Gastrocnemius medialis (tissue), 4 donors: ENCODE results near the gene METTL17. TPM values are rescaled to one million over a fixed set of nuclear protein-coding genes. Genes with fewer than 3 reads are reported as not detected.

Experiments
- ATAC-seq, 2 donors: fragments of 150-250 bp; one replicate each; pipeline ENCODE4 v1.9.1; 2016
- DNase-seq, 2 donors: peaks; one replicate each; pipeline ENCODE4 v3.0.0-alpha.2; 2019
- H3K27ac ChIP-seq, 4 donors: fragments of 200-600 bp; sonication (generic); 1 replicate in 1 of 4; 2 replicates in 3 of 4; pipeline ENCODE4 v1.5.1; 2016 to 2018; ENCODE audit warnings: mild to moderate bottlenecking in 2 of 4, moderate library complexity in 1 of 4
- H3K27me3 ChIP-seq, 3 donors: fragments of 200-600 bp; sonication (generic) in 2 of 3; 1 replicate in 1 of 3; 2 replicates in 2 of 3; pipeline versions ENCODE4 v1.5.1 to v1.6.0; 2016 to 2019; ENCODE audit warnings: mild to moderate bottlenecking in 1 of 3, moderate library complexity in 1 of 3
- H3K36me3 ChIP-seq, 2 donors: fragments of 200-600 bp; sonication (generic) in 1 of 2; one replicate each; pipeline ENCODE4 v1.5.1; 2017 to 2018
- H3K4me1 ChIP-seq, 2 donors: fragments of 200-600 bp; sonication (generic) in 1 of 2; one replicate each; pipeline ENCODE4 v1.5.1; 2016 to 2017; ENCODE audit warnings: mild to moderate bottlenecking in 2 of 2
- H3K4me3 ChIP-seq, 4 donors: fragments of 200-600 bp; sonication (generic) in 3 of 4; 1 replicate in 1 of 4; 2 replicates in 3 of 4; pipeline ENCODE4 v1.5.1; 2016 to 2019; ENCODE audit warnings: mild to moderate bottlenecking in 2 of 4
- H3K9me3 ChIP-seq, 3 donors: fragments of 200-600 bp; sonication (generic) in 2 of 3; 1 replicate in 1 of 3; 2 replicates in 2 of 3; pipeline ENCODE4 v1.5.1; 2016 to 2019
- POLR2A ChIP-seq, 2 donors: fragments of 450-650 bp; IDR thresholded peaks; one replicate each; pipeline ENCODE4 v1.6.1; 2017; ENCODE audit warnings: antibody characterized with exemption in 2 of 2, mild to moderate bottlenecking in 2 of 2, moderate library complexity in 2 of 2
- in situ Hi-C, 4 donors: fragments of 200-750 bp; cut with MboI; loops; one replicate each; pipeline versions ENCODE4 v1.15.0 to v1.8.0; 2017; ENCODE audit warnings: low sequenced_read_pairs in 4 of 4
- intact Hi-C: fragments of 100-400 bp; cut with DNase I; formaldehyde crosslinking; loops from one replicate; pipeline ENCODE4 v1.15.1; 2023; ENCODE audit warnings: low total_unique reads
- total RNA-seq, 4 donors: library from RNA; depleted of rRNA; stranded (reverse); fragments of >200 nt; gene quantifications; one replicate each; pipeline versions ENCODE4 v1.1.0 to v1.2.3, GENCODE V29; 2016
- TF ChIP-seq, protein P1 (sequence below), 5 experiments: fragments of 450-650 bp in 3 of 5; fragments of 200-600 bp in 2 of 5; sonication (generic) in 2 of 5; IDR thresholded peaks in 4 of 5; conservative IDR thresholded peaks in 1 of 5; 1 replicate in 4 of 5; 2 replicates in 1 of 5; pipeline ENCODE4 v1.5.1; 2016 to 2019; ENCODE audit warnings: antibody characterized with exemption in 5 of 5, mild to moderate bottlenecking in 3 of 5, moderate library complexity in 3 of 5

The METTL17 gene
- total RNA-seq, 4 donors from 2014 or later, result 33.9 to 69.5 (median 50.8) TPM

DNA sequence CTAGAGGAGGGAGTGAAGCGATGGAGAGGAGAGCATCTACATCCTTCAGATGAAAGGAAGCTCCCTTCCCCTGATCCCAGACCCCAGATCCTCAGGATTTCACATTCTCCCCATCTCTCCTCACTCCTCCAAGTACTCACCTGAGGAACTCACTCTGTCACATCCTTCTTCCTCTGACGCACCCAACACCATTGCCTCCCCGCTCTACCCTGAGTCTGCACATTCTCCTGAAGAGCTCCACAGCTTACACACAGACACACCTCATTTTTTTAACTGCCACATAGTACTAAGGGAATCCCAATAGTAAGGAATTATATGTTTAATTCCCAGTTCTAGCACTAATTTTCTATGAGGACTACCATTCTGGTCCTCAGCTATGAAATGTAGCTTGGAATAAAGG lies 16.3 kb upstream of the METTL17 start:
- H3K4me3 ChIP-seq, result no peak overlapping the region
- DNase-seq (no peak), ATAC-seq (no peak)
- H3K4me1 ChIP-seq, result peaks cover 5 to 7% of the 10 kb centered on the region in 2 donors
- no peaks in the 10 kb centered on the region for H3K9me3 ChIP-seq
- no peak overlapping the region for H3K27ac ChIP-seq
- in situ Hi-C loops (loop anchor here in 2 of 4 donors (10.0 to 25.0 kb wide), 2 partner anchors 111 to 279 kb away; no protein-coding TSS in a partner anchor), intact Hi-C loops (loop anchor here (5.0 kb wide), 3 partner anchors 134 to 291 kb away; partner anchors contain the start of gene RNASE4)
- H3K36me3 ChIP-seq, result no peaks in the 10 kb centered on the region
- H3K27me3 ChIP-seq, result no peaks in the 10 kb centered on the region
- no peak for TF ChIP-seq POLR2A (IDR thresholded peaks at IDR 0.05)
- TF ChIP-seq, protein P1, sequence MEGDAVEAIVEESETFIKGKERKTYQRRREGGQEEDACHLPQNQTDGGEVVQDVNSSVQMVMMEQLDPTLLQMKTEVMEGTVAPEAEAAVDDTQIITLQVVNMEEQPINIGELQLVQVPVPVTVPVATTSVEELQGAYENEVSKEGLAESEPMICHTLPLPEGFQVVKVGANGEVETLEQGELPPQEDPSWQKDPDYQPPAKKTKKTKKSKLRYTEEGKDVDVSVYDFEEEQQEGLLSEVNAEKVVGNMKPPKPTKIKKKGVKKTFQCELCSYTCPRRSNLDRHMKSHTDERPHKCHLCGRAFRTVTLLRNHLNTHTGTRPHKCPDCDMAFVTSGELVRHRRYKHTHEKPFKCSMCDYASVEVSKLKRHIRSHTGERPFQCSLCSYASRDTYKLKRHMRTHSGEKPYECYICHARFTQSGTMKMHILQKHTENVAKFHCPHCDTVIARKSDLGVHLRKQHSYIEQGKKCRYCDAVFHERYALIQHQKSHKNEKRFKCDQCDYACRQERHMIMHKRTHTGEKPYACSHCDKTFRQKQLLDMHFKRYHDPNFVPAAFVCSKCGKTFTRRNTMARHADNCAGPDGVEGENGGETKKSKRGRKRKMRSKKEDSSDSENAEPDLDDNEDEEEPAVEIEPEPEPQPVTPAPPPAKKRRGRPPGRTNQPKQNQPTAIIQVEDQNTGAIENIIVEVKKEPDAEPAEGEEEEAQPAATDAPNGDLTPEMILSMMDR (IDR thresholded peaks at IDR 0.05 in 4 of 5, conservative IDR thresholded peaks at IDR 0.05 in 1 of 5), result no peak

DNA sequence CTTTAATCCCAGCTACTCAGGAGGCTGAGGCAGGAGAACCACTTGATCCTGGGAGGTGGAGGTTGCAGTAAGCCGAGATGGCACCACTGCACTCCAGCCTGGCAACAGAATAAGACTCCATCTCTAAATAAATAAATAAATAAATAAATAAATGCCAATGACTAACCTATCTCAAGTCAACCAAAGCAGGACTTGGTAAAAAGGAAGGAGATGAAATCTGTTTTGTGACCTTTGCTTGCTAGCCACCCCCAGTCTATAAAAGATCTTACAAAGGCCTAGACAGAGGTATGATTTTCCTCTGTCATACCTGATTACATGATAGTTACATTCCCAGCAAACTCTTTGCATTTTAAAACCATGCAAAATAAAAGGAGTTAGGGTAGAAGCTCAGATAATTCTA lies 13.5 kb upstream of the METTL17 start:
- no peak overlapping the region for H3K27ac ChIP-seq
- ATAC-seq, result no peak
- in situ Hi-C loops (loop anchor here in 2 of 4 donors (10.0 to 25.0 kb wide), 2 partner anchors 281 to 639 kb away; partner anchors contain the start of genes CCNB1IP1 (in 2 of the 2) and PARP2 (in 2 of the 2)), intact Hi-C loops (no loop called here)
- no peak for DNase-seq
- no peaks in the 10 kb centered on the region for H3K9me3 ChIP-seq
- no peaks in the 10 kb centered on the region for H3K36me3 ChIP-seq
- H3K27me3 ChIP-seq, result no peaks in the 10 kb centered on the region
- TF ChIP-seq, protein P1 (IDR thresholded peaks at IDR 0.05 in 4 of 5, conservative IDR thresholded peaks at IDR 0.05 in 1 of 5), result no peak
- TF ChIP-seq POLR2A (IDR thresholded peaks at IDR 0.05), result no peak
- H3K4me3 ChIP-seq, result no peak overlapping the region
- no peaks in the 10 kb centered on the region for H3K4me1 ChIP-seq

DNA sequence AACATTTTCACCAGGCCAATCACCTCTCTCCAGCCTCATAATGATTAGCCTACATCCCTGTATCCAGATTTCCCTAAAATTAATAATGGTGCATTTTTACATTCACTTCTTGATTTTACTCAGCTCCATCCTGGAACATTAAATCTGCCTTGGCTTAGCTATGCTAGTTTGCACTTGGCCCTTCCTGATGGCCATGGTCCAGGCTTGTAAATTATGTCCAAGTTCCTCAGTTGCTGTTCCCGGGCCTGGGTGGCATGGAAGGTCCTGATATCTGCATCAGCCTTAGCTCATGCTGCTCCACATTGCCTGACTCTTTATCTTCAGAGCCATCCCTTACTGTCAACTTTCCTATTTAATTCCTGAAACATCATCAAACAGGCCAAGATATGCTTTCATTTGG lies 11.1 kb upstream of the METTL17 start:
- no peaks in the 10 kb centered on the region for H3K36me3 ChIP-seq
- DNase-seq, result no peak
- in situ Hi-C loops, result loop anchor here in 2 of 4 donors (10.0 to 25.0 kb wide), 2 partner anchors 284 to 641 kb away; partner anchors contain the start of genes CCNB1IP1 (in 2 of the 2) and PARP2 (in 2 of the 2)
- intact Hi-C loops, result no loop called here
- ATAC-seq, result no peak
- no peak overlapping the region for H3K4me3 ChIP-seq
- H3K4me1 ChIP-seq, result no peaks in the 10 kb centered on the region
- TF ChIP-seq, protein P1 (IDR thresholded peaks at IDR 0.05 in 4 of 5, conservative IDR thresholded peaks at IDR 0.05 in 1 of 5), result no peak
- TF ChIP-seq POLR2A (IDR thresholded peaks at IDR 0.05), result no peak
- no peaks in the 10 kb centered on the region for H3K9me3 ChIP-seq
- H3K27me3 ChIP-seq, result no peaks in the 10 kb centered on the region
- H3K27ac ChIP-seq, result no peak overlapping the region

DNA sequence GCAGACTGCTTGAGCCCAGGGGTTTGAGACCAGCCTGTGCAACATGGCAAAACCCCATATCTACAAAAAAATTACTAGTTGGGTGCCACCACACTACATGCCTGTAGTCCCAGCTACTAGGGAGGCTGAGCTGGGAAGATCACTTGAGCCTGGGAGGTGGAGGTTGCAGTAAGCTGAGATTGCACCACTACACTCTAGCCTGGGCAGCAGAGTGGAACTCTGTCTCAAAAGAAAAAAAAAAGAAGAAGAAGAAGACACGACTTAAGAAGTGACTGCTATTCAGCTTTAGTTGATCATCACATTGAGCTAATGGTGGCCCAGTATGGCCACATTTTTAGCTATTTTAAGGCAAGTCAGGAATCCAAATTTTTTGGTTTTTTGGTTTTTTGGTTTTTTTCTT lies 8.9 kb upstream of the METTL17 start:
- ATAC-seq (no peak), DNase-seq (no peak)
- Histone ChIP-seq H3K27ac (no peak overlapping the region), H3K36me3 (no peaks in the 10 kb centered on the region), H3K4me3 (no peak overlapping the region), H3K4me1 (no peaks in the 10 kb centered on the region), H3K27me3 (no peaks in the 10 kb centered on the region), H3K9me3 (no peaks in the 10 kb centered on the region)
- TF ChIP-seq POLR2A (IDR thresholded peaks at IDR 0.05), result no peak
- TF ChIP-seq, protein P1 (IDR thresholded peaks at IDR 0.05 in 4 of 5, conservative IDR thresholded peaks at IDR 0.05 in 1 of 5), result no peak
- intact Hi-C loops, result loop anchor here (10.0 kb wide), 1 partner anchor 646 kb away; the partner anchor contains the start of gene CCNB1IP1
- in situ Hi-C loops, result loop anchor here in 2 of 4 donors (25.0 kb wide), 1 partner anchor 644 kb away; the partner anchor contains the start of genes CCNB1IP1 (in 2 of the 2) and PARP2 (in 2 of the 2)
